ENCODE results near the gene DNAJB8.

DNAJB8 gene

DNA sequence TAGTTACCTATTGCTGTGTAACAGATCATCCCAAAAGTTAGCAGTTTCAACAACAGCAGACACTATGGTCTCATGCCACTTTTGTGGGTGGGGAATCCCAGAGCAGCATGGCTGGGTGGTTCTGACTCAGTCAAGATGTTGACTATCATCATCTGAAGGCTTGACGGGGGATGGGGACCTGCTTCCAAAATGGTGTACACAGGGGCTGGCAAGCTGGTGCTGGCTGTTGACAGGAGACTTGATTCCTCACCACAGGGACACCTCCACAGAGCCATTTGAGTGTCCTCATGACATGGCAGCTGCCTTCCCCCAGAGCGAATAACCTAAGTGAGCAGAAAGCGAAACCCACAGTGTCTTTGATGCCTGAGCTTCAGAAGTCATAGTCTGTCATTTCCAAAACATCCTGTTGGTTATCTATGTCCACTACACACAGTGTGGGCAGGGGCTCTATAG lies 19.1 kb downstream of the DNAJB8 start:
- Histone ChIP-seq H3K4me3 (ENCODE audit: insufficient read depth, low read depth, low read length, poor library complexity, severe bottlenecking) (no peak overlapping the region), H3K36me3 (ENCODE audit: control insufficient read depth, insufficient read depth, low read length) (no peaks in the 10 kb centered on the region), H3K9me3 (ENCODE audit: control insufficient read depth, low read length) (no peaks in the 10 kb centered on the region), H3K27me3 (replicated peaks; ENCODE audit: control insufficient read depth, insufficient read depth, low read length, poor library complexity, severe bottlenecking) (no peaks in the 10 kb centered on the region), H3K4me1 (ENCODE audit: control insufficient read depth, insufficient read depth, low read length, poor library complexity, severe bottlenecking) (peaks cover 9% of the 10 kb centered on the region), H3K27ac (ENCODE audit: insufficient read depth, low read length, poor library complexity, severe bottlenecking) (no peak overlapping the region)
- no peak for DNase-seq

DNA sequence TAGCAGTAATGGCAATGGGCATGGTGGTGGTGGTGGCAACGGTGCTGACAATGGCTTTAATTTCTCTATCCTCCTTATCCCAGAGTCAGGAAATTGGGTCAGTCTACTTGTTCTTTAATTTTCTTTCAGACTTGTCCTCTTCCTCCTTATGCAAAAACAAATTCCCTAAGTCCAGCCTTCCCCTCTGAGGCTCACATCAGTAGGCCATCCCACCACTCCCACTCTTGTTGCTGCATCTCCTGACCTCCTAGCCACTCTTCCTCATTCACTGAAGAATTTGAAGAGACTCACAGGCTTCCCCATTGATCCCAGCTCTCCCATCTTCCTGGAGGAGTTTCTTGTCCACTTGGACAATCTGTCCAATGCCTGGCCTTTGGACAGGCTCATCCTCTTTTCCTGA lies 19.9 kb downstream of the DNAJB8 start:
- H3K36me3 ChIP-seq (ENCODE audit: control insufficient read depth, insufficient read depth, low read length) = no peaks in the 10 kb centered on the region
- H3K4me1 ChIP-seq (ENCODE audit: control insufficient read depth, insufficient read depth, low read length, poor library complexity, severe bottlenecking) = peaks cover 9% of the 10 kb centered on the region
- H3K9me3 ChIP-seq (ENCODE audit: control insufficient read depth, low read length) = no peaks in the 10 kb centered on the region
- DNase-seq = no peak
- no peak overlapping the region for H3K4me3 ChIP-seq (ENCODE audit: insufficient read depth, low read depth, low read length, poor library complexity, severe bottlenecking)
- no peaks in the 10 kb centered on the region for H3K27me3 ChIP-seq (replicated peaks; ENCODE audit: control insufficient read depth, insufficient read depth, low read length, poor library complexity, severe bottlenecking)
- H3K27ac ChIP-seq (ENCODE audit: insufficient read depth, low read length, poor library complexity, severe bottlenecking) = no peak overlapping the region

DNA sequence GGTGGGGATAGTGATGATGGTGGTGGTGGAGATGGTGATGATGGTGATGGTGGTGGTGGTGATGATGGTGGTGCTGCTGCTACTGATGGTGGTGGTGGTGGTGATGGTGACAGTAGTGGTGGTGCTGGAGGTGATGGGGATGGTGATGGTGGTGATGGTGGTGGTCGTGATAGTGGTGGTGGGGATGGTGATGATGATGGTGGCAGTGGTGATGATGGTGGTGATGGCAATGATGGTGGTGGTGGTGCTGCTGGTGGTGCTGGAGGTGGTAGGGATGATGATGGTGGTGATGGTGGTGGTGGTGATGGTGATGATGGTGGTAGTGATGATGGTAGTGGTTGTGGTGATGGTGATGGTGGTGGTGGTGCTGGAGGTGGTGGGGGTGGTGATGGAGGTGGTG lies 21.3 kb downstream of the DNAJB8 start:
- no peak overlapping the region for H3K4me3 ChIP-seq (ENCODE audit: insufficient read depth, low read depth, low read length, poor library complexity, severe bottlenecking)
- no peak overlapping the region for H3K27ac ChIP-seq (ENCODE audit: insufficient read depth, low read length, poor library complexity, severe bottlenecking)
- no peaks in the 10 kb centered on the region for H3K27me3 ChIP-seq (replicated peaks; ENCODE audit: control insufficient read depth, insufficient read depth, low read length, poor library complexity, severe bottlenecking)
- DNase-seq = no peak
- H3K4me1 ChIP-seq (ENCODE audit: control insufficient read depth, insufficient read depth, low read length, poor library complexity, severe bottlenecking) = peaks cover 9% of the 10 kb centered on the region
- H3K9me3 ChIP-seq (ENCODE audit: control insufficient read depth, low read length) = no peaks in the 10 kb centered on the region
- H3K36me3 ChIP-seq (ENCODE audit: control insufficient read depth, insufficient read depth, low read length) = no peaks in the 10 kb centered on the region

DNA sequence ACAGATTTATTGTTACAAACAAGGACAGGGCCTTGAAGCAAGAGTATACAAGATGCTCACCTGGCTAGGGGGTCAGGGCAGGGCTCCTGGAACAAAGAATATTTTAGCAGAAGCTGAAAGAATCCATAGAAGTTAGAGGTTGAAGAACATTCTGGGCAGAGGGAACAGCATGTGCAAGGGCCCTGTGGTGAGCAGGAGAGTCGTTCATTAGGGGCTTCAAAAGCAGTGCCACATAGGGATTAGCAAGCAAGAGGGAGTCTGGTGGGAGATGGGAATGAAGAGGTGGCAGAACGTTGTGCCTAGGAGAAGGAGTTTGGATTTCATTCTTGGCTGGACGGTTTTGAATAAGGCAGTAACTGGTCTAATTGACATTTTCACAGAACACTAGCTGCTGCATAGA lies 22.9 kb downstream of the DNAJB8 start:
- Histone ChIP-seq H3K27me3 (replicated peaks; ENCODE audit: control insufficient read depth, insufficient read depth, low read length, poor library complexity, severe bottlenecking) (no peaks in the 10 kb centered on the region), H3K36me3 (ENCODE audit: control insufficient read depth, insufficient read depth, low read length) (no peaks in the 10 kb centered on the region), H3K27ac (ENCODE audit: insufficient read depth, low read length, poor library complexity, severe bottlenecking) (no peak overlapping the region), H3K9me3 (ENCODE audit: control insufficient read depth, low read length) (no peaks in the 10 kb centered on the region), H3K4me3 (ENCODE audit: insufficient read depth, low read depth, low read length, poor library complexity, severe bottlenecking) (no peak overlapping the region), H3K4me1 (ENCODE audit: control insufficient read depth, insufficient read depth, low read length, poor library complexity, severe bottlenecking) (peaks cover 4% of the 10 kb centered on the region)
- DNase-seq = no peak

DNA sequence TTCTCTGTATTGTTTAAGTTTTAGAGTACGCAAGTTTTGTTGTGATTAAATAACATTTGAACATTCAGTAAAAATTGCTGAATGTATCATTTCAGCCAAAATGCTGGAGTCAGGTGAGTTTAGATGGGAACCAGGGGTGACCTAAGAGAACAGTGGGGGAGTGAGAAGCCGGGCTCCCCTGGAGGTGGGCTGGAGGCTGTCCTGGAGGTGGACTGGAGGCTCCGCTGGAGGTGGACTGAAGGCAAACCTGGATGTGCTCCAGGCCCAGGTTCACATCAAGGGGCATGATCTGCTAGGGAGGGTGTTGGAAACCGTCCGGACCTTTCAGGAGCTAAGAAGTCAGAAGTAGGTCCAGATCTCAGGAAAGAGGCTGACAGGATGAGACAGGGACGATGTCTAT lies 23.7 kb downstream of the DNAJB8 start:
- Histone ChIP-seq H3K4me3 (ENCODE audit: insufficient read depth, low read depth, low read length, poor library complexity, severe bottlenecking) (no peak overlapping the region), H3K27me3 (replicated peaks; ENCODE audit: control insufficient read depth, insufficient read depth, low read length, poor library complexity, severe bottlenecking) (no peaks in the 10 kb centered on the region), H3K9me3 (ENCODE audit: control insufficient read depth, low read length) (no peaks in the 10 kb centered on the region), H3K36me3 (ENCODE audit: control insufficient read depth, insufficient read depth, low read length) (no peaks in the 10 kb centered on the region), H3K4me1 (ENCODE audit: control insufficient read depth, insufficient read depth, low read length, poor library complexity, severe bottlenecking) (no peaks in the 10 kb centered on the region), H3K27ac (ENCODE audit: insufficient read depth, low read length, poor library complexity, severe bottlenecking) (no peak overlapping the region)
- DNase-seq = no peak

DNA sequence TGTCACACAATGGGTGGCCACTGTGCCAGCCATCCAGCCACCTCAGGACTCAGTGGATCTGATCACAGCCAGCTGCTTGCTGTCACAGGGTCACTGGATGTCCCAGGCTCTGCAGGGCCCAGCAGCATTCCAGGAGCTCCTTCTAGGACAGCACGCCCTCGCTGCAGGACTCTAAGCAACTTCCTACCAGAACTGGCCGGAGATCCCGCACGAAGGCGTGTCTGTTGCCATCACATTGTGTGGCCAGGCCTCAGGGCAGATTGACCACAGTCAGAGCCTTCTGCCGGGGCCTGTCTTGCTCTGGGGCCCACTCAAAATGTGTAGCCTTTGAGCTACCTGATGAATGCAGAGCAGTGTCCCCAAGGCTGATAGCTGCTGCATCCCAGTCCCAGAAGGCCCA lies 24.6 kb downstream of the DNAJB8 start:
- Histone ChIP-seq H3K27me3 (replicated peaks; ENCODE audit: control insufficient read depth, insufficient read depth, low read length, poor library complexity, severe bottlenecking) (no peaks in the 10 kb centered on the region), H3K4me1 (ENCODE audit: control insufficient read depth, insufficient read depth, low read length, poor library complexity, severe bottlenecking) (no peaks in the 10 kb centered on the region), H3K4me3 (ENCODE audit: insufficient read depth, low read depth, low read length, poor library complexity, severe bottlenecking) (no peak overlapping the region), H3K27ac (ENCODE audit: insufficient read depth, low read length, poor library complexity, severe bottlenecking) (no peak overlapping the region), H3K36me3 (ENCODE audit: control insufficient read depth, insufficient read depth, low read length) (no peaks in the 10 kb centered on the region), H3K9me3 (ENCODE audit: control insufficient read depth, low read length) (no peaks in the 10 kb centered on the region)
- no peak for DNase-seq

DNA sequence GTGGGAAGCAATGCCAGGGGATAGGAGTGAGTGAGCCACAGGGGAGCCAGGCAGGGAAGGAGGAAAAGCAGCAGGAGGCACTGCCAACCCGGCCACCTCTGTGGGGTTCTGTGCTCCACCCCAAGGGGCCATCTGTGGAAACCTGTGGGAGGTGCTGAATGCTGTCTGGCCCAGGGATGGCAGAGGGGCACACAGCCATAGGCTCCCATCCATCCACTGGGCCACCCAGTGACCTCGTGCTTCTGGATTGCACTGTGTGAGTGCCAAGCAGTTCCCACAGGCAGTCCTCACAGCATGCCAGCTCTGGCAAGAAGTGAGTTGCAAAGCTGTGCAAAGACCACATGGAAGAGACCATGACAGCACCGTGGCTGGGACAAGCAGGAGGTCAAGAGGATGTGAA lies 27.5 kb downstream of the DNAJB8 start:
- DNase-seq = no peak
- Histone ChIP-seq H3K4me3 (ENCODE audit: insufficient read depth, low read depth, low read length, poor library complexity, severe bottlenecking) (no peak overlapping the region), H3K27me3 (replicated peaks; ENCODE audit: control insufficient read depth, insufficient read depth, low read length, poor library complexity, severe bottlenecking) (peaks cover 5% of the 10 kb centered on the region)

DNA sequence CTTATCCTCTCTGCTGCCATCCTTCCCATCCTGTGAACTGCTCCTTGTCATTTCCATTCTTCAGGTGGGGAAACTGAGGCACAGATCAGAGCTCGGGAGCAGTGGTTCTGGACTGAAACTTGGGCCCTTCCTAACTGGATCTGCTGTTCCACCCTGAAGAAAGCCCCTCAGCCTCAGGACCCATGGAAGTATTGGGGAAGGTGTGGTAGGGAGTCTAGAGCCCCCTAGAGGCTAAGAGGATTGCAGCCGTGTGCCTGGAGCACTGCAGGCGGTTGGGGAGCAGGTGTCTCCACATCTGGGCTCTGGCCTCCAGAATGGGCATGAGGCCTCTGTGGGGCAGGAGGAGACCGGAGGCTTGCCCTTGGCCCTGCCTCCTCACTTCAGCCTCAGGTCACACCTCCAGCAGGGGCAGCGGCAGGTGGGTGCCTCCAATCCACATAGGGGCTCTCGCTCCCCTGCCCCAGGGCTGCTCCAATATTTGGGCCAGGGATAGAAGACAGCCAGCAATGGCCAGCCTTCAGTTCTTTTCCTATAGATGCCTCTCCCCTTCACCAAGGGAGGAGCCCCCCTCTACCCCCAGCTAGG lies 28.1 kb downstream of the DNAJB8 start:
- Histone ChIP-seq H3K9me3 (ENCODE audit: control insufficient read depth, low read length) (no peaks in the 10 kb centered on the region), H3K36me3 (ENCODE audit: control insufficient read depth, insufficient read depth, low read length) (no peaks in the 10 kb centered on the region), H3K27ac (ENCODE audit: insufficient read depth, low read length, poor library complexity, severe bottlenecking) (no peak overlapping the region), H3K4me3 (ENCODE audit: insufficient read depth, low read depth, low read length, poor library complexity, severe bottlenecking) (no peak overlapping the region), H3K4me1 (ENCODE audit: control insufficient read depth, insufficient read depth, low read length, poor library complexity, severe bottlenecking) (no peaks in the 10 kb centered on the region), H3K27me3 (replicated peaks; ENCODE audit: control insufficient read depth, insufficient read depth, low read length, poor library complexity, severe bottlenecking) (peaks cover 11% of the 10 kb centered on the region)
- no peak for DNase-seq

More for the DNA sequence above, 27.5 kb downstream of the DNAJB8 start:
- Histone ChIP-seq H3K9me3 (ENCODE audit: control insufficient read depth, low read length) (no peaks in the 10 kb centered on the region), H3K4me1 (ENCODE audit: control insufficient read depth, insufficient read depth, low read length, poor library complexity, severe bottlenecking) (no peaks in the 10 kb centered on the region), H3K27ac (ENCODE audit: insufficient read depth, low read length, poor library complexity, severe bottlenecking) (no peak overlapping the region), H3K36me3 (ENCODE audit: control insufficient read depth, insufficient read depth, low read length) (no peaks in the 10 kb centered on the region)

DNA sequence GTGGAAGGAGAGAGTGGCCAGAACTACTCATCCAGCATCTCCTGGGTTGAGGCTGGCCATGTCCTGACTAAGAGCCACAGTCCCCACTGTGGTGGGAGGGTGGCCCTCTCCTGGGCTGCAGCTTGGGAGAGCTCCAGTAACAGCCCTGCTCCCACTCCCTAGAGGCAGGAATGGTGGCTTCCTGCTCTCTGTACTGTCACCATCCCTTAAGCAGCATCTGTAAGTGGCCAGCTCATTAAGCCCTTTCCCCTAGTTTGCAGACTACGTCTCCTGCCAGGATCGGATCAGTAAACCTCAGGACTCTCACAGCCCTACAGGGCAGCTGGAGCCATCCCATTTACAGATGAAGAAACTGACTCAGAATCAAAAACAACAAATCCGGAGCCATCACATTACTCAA lies 30.5 kb downstream of the DNAJB8 start:
- H3K4me1 ChIP-seq (ENCODE audit: control insufficient read depth, insufficient read depth, low read length, poor library complexity, severe bottlenecking) = no peaks in the 10 kb centered on the region
- H3K9me3 ChIP-seq (ENCODE audit: control insufficient read depth, low read length) = no peaks in the 10 kb centered on the region
- no peaks in the 10 kb centered on the region for H3K36me3 ChIP-seq (ENCODE audit: control insufficient read depth, insufficient read depth, low read length)
- H3K27ac ChIP-seq (ENCODE audit: insufficient read depth, low read length, poor library complexity, severe bottlenecking) = no peak overlapping the region
- H3K4me3 ChIP-seq (ENCODE audit: insufficient read depth, low read depth, low read length, poor library complexity, severe bottlenecking) = no peak overlapping the region
- no peak for DNase-seq
- H3K27me3 ChIP-seq (replicated peaks; ENCODE audit: control insufficient read depth, insufficient read depth, low read length, poor library complexity, severe bottlenecking) = peaks cover 27% of the 10 kb centered on the region

DNA sequence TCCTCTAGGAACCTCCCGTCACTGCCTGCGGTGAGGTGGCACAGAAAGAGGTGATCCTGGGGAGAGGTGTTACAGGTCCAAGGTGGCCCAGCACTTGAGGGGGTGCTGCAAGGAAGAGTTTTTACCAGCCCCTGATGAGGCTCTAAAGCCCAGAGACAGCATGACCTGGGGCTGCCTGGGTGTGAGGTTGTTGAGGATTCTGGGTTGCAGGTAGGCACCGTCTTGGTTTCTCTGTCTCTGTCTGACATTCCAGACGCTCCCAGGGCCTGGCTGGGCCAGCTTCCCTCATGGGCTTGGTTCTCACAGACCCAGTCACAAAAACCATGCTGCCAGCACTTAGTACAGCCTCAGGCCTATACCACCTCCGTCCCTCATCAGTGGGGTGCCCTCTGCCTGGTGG lies 31.1 kb downstream of the DNAJB8 start:
- no peak for DNase-seq
- no peaks in the 10 kb centered on the region for H3K9me3 ChIP-seq (ENCODE audit: control insufficient read depth, low read length)
- no peaks in the 10 kb centered on the region for H3K4me1 ChIP-seq (ENCODE audit: control insufficient read depth, insufficient read depth, low read length, poor library complexity, severe bottlenecking)
- peaks cover 27% of the 10 kb centered on the region for H3K27me3 ChIP-seq (replicated peaks; ENCODE audit: control insufficient read depth, insufficient read depth, low read length, poor library complexity, severe bottlenecking)
- H3K4me3 ChIP-seq (ENCODE audit: insufficient read depth, low read depth, low read length, poor library complexity, severe bottlenecking) = no peak overlapping the region
- H3K36me3 ChIP-seq (ENCODE audit: control insufficient read depth, insufficient read depth, low read length) = no peaks in the 10 kb centered on the region
- H3K27ac ChIP-seq (ENCODE audit: insufficient read depth, low read length, poor library complexity, severe bottlenecking) = no peak overlapping the region
